HCT116 (cell line): ENCODE results near the gene MXRA8. TPM values are rescaled to one million over a fixed set of nuclear protein-coding genes. Genes with fewer than 3 reads are reported as not detected.

ENCODE experiments used
- ATAC-seq: fragments of 200-7000 bp; cut with Tn5 transposase; 2 replicates; pipeline ENCODE4 v1.9.1; 2020; ENCODE audit warnings: mild to moderate bottlenecking, moderate library complexity
- BruUV-seq: library from RNA; stranded (reverse); fragments of 400-500 nt; replicated peaks from 2 replicates; lab custom pipeline; 2021; lab: Mats Ljungman, UMichigan
- CTCF ChIA-PET: fragments of 300-600 bp; sonication (Branson Sonifier 250); formaldehyde crosslinking; loops from one replicate; lab custom pipeline; 2021; ENCODE audit warnings: antibody characterized with exemption; lab: Charles Lee
- POLR2A ChIA-PET: fragments of 300-600, 350-600 bp; sonication (Branson Sonifier 250); formaldehyde crosslinking; loops from one replicate; lab custom pipeline; 2021; ENCODE audit warnings: antibody characterized with exemption; lab: Charles Lee
- RAD21 ChIA-PET, 2 experiments: fragments of 300-600 bp; sonication (Branson Sonifier 250); formaldehyde crosslinking; loops; one replicate each; lab custom pipeline; 2023; ENCODE audit warnings: low total read pairs in 2 of 2; ENCODE audit not compliant: uncharacterized antibody in 2 of 2, unreplicated experiment in 2 of 2, low non-redundant PET in 1 of 2; lab: Charles Lee
- DNase-seq: peaks from one replicate; pipeline ENCODE4 v3.0.0-alpha.2; 2010; ENCODE audit warnings: low read depth, low spot score
- H2AFZ ChIP-seq: fragments of 200-600 bp; shearing (Covaris generic), sonication (generic); 2 replicates; pipeline ENCODE4 v1.6.1; 2017; ENCODE audit warnings: low read depth, mixed run types, mixed read lengths, antibody characterized with exemption, low read length; ENCODE audit not compliant: poor library complexity, severe bottlenecking
- H3K27ac ChIP-seq: 2 replicates; pipeline ENCODE4 v1.5.1; 2012; ENCODE audit warnings: low read depth, low read length
- H3K27me3 ChIP-seq: fragments of 200-600 bp; sonication (generic); 2 replicates; pipeline ENCODE4 v1.6.1; 2016; ENCODE audit warnings: mixed run types, low read length, mixed read lengths; ENCODE audit not compliant: insufficient read depth
- H3K36me3 ChIP-seq, 2 experiments: fragments of 200-500 bp in 1 of 2; fragments of 200-600 bp in 1 of 2; sonication (Bioruptor generic) in 1 of 2; sonication (generic) in 1 of 2; 2 replicates each; pipeline versions ENCODE4 v1.5.1 to v1.6.1; 2014 to 2016; ENCODE audit warnings: low read length in 2 of 2, inconsistent platforms in 1 of 2, mixed read lengths in 1 of 2, mixed run types in 1 of 2; ENCODE audit not compliant: insufficient read depth in 2 of 2, control insufficient read depth in 1 of 2
- H3K4me1 ChIP-seq, 2 experiments: fragments of 200-600 bp in 1 of 2; sonication (generic) in 1 of 2; 2 replicates each; pipeline versions ENCODE4 v1.5.1 to v1.6.1; 2012 to 2017; ENCODE audit warnings: low read length in 2 of 2, inconsistent platforms in 1 of 2, mild to moderate bottlenecking in 1 of 2, mixed read lengths in 1 of 2, mixed run types in 1 of 2, moderate library complexity in 1 of 2; ENCODE audit not compliant: insufficient read depth in 2 of 2, control insufficient read depth in 1 of 2
- H3K4me2 ChIP-seq: fragments of 200-600 bp; sonication (generic); 2 replicates; pipeline ENCODE4 v1.6.1; 2017; ENCODE audit warnings: mixed run types, low read length, mixed read lengths
- H3K4me3 ChIP-seq, 2 experiments: fragments of 200-600 bp in 1 of 2; sonication (generic) in 1 of 2; replicated peaks in 1 of 2; 2 replicates each; pipeline ENCODE4 v1.5.1; 2011 to 2016; ENCODE audit warnings: low read length in 2 of 2, control low read depth in 1 of 2, low read depth in 1 of 2, mild to moderate bottlenecking in 1 of 2, mixed read lengths in 1 of 2, mixed run types in 1 of 2
- H3K79me2 ChIP-seq: fragments of 200-600 bp; sonication (generic); 2 replicates; pipeline ENCODE4 v1.6.1; 2017; ENCODE audit warnings: mild to moderate bottlenecking, mixed run types, low read length, moderate library complexity, mixed read lengths; ENCODE audit not compliant: insufficient read depth
- H3K9ac ChIP-seq: fragments of 200-600 bp; sonication (generic); 2 replicates; pipeline ENCODE4 v1.6.1; 2016; ENCODE audit warnings: low read length, mixed read lengths
- H3K9me2 ChIP-seq: fragments of 200-600 bp; sonication (generic), shearing (Covaris generic); 2 replicates; pipeline ENCODE4 v1.6.1; 2017; ENCODE audit warnings: mixed run types, mild to moderate bottlenecking, moderate library complexity; ENCODE audit not compliant: insufficient read depth
- H3K9me3 ChIP-seq, 2 experiments: fragments of 200-500 bp in 1 of 2; fragments of 200-600 bp in 1 of 2; sonication (Bioruptor generic) in 1 of 2; sonication (generic) in 1 of 2; 2 replicates each; pipeline ENCODE4 v1.6.1; 2014 to 2017; ENCODE audit warnings: low read length in 2 of 2, mixed read lengths in 2 of 2, inconsistent platforms in 1 of 2, low read depth in 1 of 2, mild to moderate bottlenecking in 1 of 2, mixed run types in 1 of 2, moderate library complexity in 1 of 2; ENCODE audit not compliant: control insufficient read depth in 1 of 2, insufficient read depth in 1 of 2
- H4K20me1 ChIP-seq: fragments of 200-600 bp; sonication (generic), shearing (Covaris generic); 2 replicates; pipeline ENCODE4 v1.6.1; 2017; ENCODE audit warnings: mixed run types, mild to moderate bottlenecking, moderate library complexity; ENCODE audit not compliant: insufficient read depth
- CBX3 ChIP-seq: IDR thresholded peaks from 2 replicates; pipeline ENCODE4 v1.6.1; 2012; ENCODE audit warnings: low read depth
- CEBPB ChIP-seq: IDR thresholded peaks from 2 replicates; pipeline ENCODE4 v1.6.1; 2012; ENCODE audit warnings: low read depth
- ELF1 ChIP-seq: IDR thresholded peaks from 2 replicates; pipeline ENCODE4 v1.6.1; 2012; ENCODE audit warnings: low read depth, borderline replicate concordance
- POLR2A ChIP-seq: IDR thresholded peaks from 2 replicates; pipeline ENCODE4 v1.7.0; 2011; ENCODE audit warnings: borderline replicate concordance; ENCODE audit not compliant: insufficient read depth, insufficient read length; ENCODE audit errors: extremely low read depth
- POLR2AphosphoS5 ChIP-seq: IDR thresholded peaks from 2 replicates; pipeline ENCODE4 v1.6.1; 2011; ENCODE audit warnings: mild to moderate bottlenecking, low read depth, low read length, moderate library complexity
- ZFX ChIP-seq: fragments of 450-650 bp; IDR thresholded peaks from 2 replicates; pipeline ENCODE4 v1.6.1; 2017
- intact Hi-C: fragments of 100-400 bp; cut with micrococcal nuclease; formaldehyde crosslinking; loops from 2 replicates; pipeline ENCODE4 v1.10.0; 2022
- total RNA-seq: library from RNA; stranded (reverse); gene quantifications from one replicate; pipeline ENCODE4 v1.2.1, GENCODE V29; 2021; ENCODE audit not compliant: unreplicated experiment
- TF ChIP-seq, protein P1 (sequence below): IDR thresholded peaks from 2 replicates; pipeline ENCODE4 v1.6.1; 2012; ENCODE audit warnings: low read depth

Gene MXRA8
- total RNA-seq, 1 experiment from 2014 or later: 0.74 TPM

GRCh38 chr1:1311107-1312104 lies 46.9 kb downstream of the MXRA8 start:
- Histone ChIP-seq H3K4me1 (peaks cover 11 to 33% of the 10 kb centered on the region in 2 experiments), H3K27ac (peak overlapping the region; percentile 99; the same call in 1 of the 2 replicates), H3K9ac (no peak overlapping the region), H3K4me3 (no peak overlapping the region), H4K20me1 (peaks cover 3% of the 10 kb centered on the region; the same call in 1 of the 2 replicates), H3K9me2 (no peaks in the 10 kb centered on the region), H3K9me3 (no peaks in the 10 kb centered on the region), H3K27me3 (no peaks in the 10 kb centered on the region), H3K36me3 (peaks cover 16 to 39% of the 10 kb centered on the region in 2 experiments), H2AFZ (no peak overlapping the region), H3K4me2 (no peak overlapping the region), H3K79me2 (peaks cover 77% of the 10 kb centered on the region)
- intact Hi-C loops: no loop called here
- ChIA-PET RAD21 (no interaction called here), POLR2A (no interaction called here), CTCF (no interaction called here)
- BruUV-seq: no TSS peak
- TF ChIP-seq CEBPB: no peak
- 0 out of 2 replicates have a peak, but pooled peaks have one; percentile 9 for TF ChIP-seq ZFX
- no peak for ATAC-seq
- no peak for DNase-seq

DNA sequence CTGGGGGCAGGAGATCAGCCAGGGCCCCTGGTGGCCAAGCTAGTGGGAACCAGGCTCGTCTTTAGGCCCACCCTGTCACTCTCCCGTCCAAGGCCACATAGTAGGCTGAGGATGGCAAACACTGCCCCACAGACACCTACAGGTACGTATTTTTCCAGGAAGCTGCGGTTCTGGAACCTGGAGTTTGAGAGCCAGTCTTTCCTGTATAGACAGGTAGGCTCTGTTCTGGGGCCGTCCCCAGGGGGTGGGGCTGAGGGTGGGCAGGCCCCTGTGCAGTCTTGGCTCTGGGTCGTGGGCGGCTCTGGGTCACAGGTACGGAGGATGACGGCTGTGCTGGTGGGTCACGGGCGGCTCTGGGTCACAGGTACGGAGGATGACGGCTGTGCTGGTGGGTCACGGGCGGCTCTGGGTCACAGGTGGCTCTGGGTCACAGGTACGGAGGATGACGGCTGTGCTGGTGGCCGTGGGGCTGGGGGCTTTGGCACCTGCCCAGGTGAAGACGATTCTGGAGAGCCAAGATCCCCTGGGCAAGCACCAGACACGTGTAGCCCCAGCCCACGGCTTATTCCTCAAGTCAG lies 47.8 kb downstream of the MXRA8 start:
- no TSS peak for BruUV-seq
- RAD21 ChIA-PET: no interaction called here
- CTCF ChIA-PET: no interaction called here

More for the DNA sequence above, 47.8 kb downstream of the MXRA8 start:
- ATAC-seq (no peak), DNase-seq (no peak)
- Histone ChIP-seq H3K4me2 (peak overlapping the region; percentile 98), H3K9me2 (no peaks in the 10 kb centered on the region), H3K79me2 (peaks cover 74% of the 10 kb centered on the region), H3K9ac (peak overlapping the region; percentile 94; the same call in 1 of the 2 replicates), H4K20me1 (peaks cover 3% of the 10 kb centered on the region; the same call in 1 of the 2 replicates), H3K4me3 (peak overlapping the region; percentile 60 to 86; a peak in 1 of 4 replicates), H3K27ac (peak overlapping the region; percentile 99), H3K36me3 (peaks cover 16 to 39% of the 10 kb centered on the region in 2 experiments), H3K9me3 (no peaks in the 10 kb centered on the region), H3K4me1 (peaks cover 19 to 36% of the 10 kb centered on the region in 2 experiments), H2AFZ (no peak overlapping the region), H3K27me3 (no peaks in the 10 kb centered on the region)
- POLR2A ChIA-PET: interaction anchor here (1.3 kb wide), 1 partner anchor 8 kb away, joined by 4 read pairs; no protein-coding TSS in a partner anchor
- 0 out of 2 replicates have a peak, but pooled peaks have one; percentile 1 for TF ChIP-seq POLR2AphosphoS5
- TF ChIP-seq, protein P1, sequence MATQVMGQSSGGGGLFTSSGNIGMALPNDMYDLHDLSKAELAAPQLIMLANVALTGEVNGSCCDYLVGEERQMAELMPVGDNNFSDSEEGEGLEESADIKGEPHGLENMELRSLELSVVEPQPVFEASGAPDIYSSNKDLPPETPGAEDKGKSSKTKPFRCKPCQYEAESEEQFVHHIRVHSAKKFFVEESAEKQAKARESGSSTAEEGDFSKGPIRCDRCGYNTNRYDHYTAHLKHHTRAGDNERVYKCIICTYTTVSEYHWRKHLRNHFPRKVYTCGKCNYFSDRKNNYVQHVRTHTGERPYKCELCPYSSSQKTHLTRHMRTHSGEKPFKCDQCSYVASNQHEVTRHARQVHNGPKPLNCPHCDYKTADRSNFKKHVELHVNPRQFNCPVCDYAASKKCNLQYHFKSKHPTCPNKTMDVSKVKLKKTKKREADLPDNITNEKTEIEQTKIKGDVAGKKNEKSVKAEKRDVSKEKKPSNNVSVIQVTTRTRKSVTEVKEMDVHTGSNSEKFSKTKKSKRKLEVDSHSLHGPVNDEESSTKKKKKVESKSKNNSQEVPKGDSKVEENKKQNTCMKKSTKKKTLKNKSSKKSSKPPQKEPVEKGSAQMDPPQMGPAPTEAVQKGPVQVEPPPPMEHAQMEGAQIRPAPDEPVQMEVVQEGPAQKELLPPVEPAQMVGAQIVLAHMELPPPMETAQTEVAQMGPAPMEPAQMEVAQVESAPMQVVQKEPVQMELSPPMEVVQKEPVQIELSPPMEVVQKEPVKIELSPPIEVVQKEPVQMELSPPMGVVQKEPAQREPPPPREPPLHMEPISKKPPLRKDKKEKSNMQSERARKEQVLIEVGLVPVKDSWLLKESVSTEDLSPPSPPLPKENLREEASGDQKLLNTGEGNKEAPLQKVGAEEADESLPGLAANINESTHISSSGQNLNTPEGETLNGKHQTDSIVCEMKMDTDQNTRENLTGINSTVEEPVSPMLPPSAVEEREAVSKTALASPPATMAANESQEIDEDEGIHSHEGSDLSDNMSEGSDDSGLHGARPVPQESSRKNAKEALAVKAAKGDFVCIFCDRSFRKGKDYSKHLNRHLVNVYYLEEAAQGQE: no peak
- no peak for TF ChIP-seq CBX3
- no peak for TF ChIP-seq POLR2A
- TF ChIP-seq ELF1: no peak
- intact Hi-C loops: no loop called here
